GM18519 (cell line): ENCODE results near the gene CMKLR1.

Experiments
- ATAC-seq: cut with Tn5 transposase; IDR thresholded peaks from one replicate; pipeline ENCODE4 v1.9.1; 2021; ENCODE audit warnings: mild to moderate bottlenecking, moderate library complexity; ENCODE audit not compliant: unreplicated experiment, low FRiP score

CMKLR1 gene

DNA sequence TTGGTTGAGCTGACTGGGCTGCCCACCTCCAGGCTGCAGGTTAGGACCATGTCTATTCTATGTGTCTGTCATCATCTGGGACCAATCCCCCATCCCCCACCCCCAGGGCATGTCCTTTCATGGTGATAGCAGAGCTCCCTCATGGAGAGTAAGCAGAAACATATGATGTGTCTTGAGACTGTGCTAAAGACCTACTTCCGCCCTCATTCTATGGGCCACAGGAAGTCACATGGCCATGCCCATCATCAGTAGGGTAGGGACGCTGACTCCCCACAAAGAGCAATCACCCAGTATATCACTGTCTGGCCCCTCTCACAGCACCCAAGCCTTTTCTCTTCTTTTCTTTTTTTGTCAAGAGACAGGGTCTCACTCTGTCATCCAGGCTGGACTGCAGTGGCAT is 99.7 kb downstream of the CMKLR1 start:
- no peak for ATAC-seq

DNA sequence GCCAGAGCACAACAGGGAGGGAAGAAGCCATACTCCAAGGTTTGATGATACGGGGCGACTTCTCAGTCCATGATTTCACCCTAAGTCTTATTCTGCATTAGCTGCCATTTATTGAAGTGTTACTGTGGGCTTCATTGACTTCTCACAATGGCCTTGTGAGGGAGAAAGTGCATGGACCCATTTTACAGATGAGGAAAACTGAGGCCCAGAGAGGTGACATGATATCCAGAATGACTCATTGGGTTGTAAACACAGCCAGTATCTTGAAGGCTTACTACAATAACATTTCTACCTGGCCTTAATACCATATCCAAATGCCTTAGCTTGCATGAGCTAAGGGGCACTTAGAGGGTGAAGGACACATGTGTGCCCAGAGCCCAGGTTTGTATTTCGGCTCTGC is 100.6 kb downstream of the CMKLR1 start:
- ATAC-seq: no peak
